Measurements from ENCODE around the gene MRPS10.
"Not testable (repeated sequence)": the region's sequence is repeated elsewhere in the genome, so short reads cannot be mapped to it uniquely, and the experiment has no call there.

Gene MRPS10

GRCh38 chr6:42203183-42203582 is 14.5 kb downstream of the MRPS10 start:
- no peak for DNase-seq

DNA sequence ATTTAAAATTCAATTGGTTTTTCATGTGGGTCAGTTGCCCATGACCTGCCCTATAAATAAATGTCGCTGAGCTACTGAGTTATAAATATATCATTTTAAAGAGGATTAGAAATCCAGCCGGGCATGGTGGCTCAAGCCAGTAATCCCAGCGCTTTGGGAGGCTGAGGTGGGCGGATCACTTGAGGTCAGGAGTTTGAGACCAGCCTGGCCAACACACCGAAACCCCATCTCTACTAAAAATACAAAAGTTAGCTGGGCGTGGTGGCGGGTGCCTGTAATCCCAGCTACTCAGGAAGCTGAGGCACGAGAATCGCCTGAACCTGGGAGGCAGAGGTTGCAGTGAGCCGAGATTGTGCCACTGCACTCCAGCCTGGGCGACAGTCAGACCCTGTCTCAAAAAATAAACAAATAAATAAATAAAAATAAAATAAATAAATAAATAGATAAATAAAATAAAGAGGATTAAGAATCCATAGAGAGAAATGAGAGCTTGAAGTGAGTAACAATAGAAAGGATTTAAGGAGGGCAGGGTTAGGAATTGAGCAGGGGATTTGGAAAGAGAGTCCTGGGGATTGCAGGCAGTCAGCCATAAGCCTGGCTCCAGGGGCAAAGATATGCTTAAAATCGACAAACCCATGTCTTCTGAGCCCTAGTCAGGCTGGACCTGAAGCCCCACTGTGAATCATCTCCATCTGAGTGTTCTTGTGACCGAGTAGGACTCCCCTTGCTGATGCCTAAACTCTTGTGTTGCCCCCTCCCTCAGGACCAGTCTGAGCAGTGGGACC is 15.3 kb downstream of the MRPS10 start:
- not testable (repeated sequence) for DNase-seq

GRCh38 chr6:42201382-42201781 is 16.3 kb downstream of the MRPS10 start:
- DNase-seq: no peak

DNA sequence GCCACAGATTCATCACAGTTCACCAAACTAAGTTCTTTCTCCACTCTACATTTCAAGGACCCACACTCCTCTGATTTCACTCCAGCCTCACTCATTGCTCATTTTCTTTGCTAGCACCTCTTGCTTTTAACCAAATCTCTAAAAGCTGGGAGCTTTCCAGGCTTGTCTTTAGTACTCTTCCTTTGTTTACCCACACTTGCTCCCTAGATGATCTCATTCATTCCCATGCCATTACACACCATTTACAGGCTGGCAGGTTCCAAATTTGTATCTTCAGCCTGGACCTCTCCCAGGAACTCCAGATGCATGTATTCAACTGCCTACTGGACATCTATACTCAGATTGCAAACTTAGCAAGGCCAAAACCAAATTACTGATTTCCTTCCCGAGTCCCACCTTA is 17.6 kb downstream of the MRPS10 start:
- DNase-seq: no peak

DNA sequence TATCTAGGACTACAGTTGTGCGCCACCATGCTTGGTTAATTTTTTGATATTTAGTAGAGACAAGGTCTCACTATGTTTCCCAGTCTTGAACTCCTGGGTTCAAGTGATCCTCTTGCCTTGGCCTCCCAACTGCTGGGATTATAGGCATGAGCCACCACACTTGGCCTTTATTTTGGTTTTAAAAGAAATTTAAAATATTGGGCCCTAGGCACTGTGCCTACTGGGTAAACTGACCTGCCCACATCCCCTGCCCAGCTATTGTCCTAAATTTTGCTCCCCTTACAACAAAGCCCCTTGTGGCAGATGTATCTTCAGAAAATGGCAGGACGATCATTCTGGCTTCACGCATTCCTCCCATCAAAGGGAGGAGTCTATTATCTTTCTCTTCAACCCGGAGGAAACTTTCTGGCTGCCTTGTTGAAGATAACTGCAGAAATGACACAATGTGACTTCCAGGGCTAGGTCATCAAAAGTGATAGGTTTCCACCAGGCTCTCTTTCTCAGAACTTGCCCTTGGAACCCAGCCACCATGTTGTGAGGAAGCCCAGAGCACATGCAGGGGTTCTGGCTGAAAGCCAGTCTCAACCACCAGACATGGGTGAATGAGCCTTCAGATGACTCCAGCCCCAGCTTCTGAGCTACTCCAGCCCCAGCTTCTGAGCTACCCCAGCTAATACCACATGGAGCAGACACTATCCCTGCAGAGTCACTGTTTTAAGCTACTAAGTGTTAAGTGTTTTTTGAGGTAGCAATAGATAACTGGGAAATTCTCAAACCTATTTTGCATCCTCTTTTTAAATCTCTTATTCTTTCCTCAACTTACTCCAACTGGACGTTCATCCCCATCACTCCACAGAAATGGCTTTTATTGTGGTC is 18.3 kb downstream of the MRPS10 start:
- DNase-seq: peak; percentile 84

- DNase-seq: peak; percentile 34
These were observed 19.9 kb downstream of the MRPS10 start for GRCh38 chr6:42197555-42198362.

- DNase-seq: no peak
These were observed 22.2 kb downstream of the MRPS10 start for GRCh38 chr6:42195415-42195814.

- no peak for DNase-seq
These were observed 23.6 kb downstream of the MRPS10 start for GRCh38 chr6:42194056-42194455.

DNA sequence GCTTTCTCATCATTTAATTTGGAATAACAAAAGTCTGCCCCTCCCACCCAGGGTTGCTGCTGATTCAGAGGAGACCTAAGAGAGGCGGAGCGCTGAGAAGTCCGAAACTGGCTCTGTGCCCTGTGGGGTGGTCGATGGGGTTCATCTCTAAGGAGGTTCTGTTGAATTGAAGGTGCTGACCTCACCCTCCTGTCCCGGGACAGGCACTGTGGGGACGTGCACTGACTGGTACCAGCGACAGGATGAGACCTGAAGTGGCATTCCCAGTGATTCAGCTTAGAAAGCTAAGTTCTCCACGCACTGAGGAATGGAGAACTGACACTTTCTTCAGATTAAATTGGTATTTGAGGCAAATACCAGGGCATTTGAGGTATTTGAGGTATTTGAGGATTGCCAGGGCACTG is 24.2 kb downstream of the MRPS10 start:
- no peak for DNase-seq

- not testable (repeated sequence) for DNase-seq
These were observed 25.3 kb downstream of the MRPS10 start for GRCh38 chr6:42192385-42192784.

GRCh38 chr6:42190554-42191183 is 27.0 kb downstream of the MRPS10 start:
- DNase-seq: no peak

GRCh38 chr6:42188406-42188805 is 29.3 kb downstream of the MRPS10 start:
- DNase-seq: no peak

DNA sequence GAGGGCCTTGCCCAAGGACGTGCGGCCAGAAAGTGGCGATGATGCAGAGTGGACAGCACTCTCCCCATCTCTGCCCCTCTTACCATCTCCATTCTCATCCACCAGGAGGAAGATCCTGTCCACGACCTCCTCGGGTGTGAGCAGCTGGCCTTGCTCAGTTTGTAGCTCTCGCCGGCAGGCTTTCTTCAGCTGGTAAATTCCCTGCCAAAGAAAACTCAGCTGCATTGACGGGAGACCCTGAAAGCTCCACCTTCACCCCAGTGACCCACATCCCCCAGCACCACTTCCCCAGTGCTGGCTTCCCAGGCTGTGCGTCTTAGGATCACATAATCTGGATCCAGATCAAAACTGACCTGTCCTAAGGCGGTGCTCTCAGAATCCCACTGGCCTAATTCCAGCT is 32.1 kb downstream of the MRPS10 start:
- DNase-seq: no peak

GRCh38 chr6:42184475-42184874 is 33.2 kb downstream of the MRPS10 start:
- DNase-seq: no peak

GRCh38 chr6:42182101-42182500 is 35.6 kb downstream of the MRPS10 start:
- DNase-seq: no peak

GRCh38 chr6:42179945-42180313 is 37.7 kb downstream of the MRPS10 start:
- DNase-seq: no peak

DNA sequence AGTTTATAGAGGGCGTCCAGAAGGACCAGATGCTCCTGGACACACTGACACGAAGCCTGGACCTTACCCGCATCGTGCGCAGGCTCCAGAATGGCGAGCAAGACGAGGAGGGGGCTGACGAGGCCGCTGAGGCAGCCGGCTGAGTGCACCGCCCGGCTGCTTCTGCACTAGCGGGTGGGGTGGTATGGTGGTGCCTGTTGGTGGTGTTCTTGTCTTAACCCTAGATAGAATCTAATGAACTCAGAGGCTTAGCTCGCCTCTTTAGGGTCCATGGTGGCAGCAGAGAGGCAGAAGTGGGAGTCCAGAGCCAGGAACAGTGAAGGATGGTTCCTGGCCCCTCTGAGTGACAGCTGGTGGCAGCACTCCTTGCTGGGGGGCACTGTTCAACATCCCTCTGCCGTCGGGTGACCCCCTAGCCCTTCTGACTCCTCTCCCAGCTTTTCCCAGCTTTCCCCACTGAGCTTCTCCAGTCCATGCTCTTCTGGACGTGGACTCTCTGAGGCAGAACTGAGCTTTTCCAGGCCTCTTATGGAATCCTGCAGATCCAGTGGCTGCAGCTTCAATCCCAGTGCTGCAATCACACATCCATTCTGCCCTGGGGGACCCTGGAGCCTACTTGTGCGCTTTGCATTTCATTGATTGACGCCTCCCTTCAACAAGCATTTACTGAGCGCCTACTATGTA is 38.3 kb downstream of the MRPS10 start:
- no peak for DNase-seq

GRCh38 chr6:42177514-42178364 is 39.9 kb downstream of the MRPS10 start:
- DNase-seq: no peak

DNA sequence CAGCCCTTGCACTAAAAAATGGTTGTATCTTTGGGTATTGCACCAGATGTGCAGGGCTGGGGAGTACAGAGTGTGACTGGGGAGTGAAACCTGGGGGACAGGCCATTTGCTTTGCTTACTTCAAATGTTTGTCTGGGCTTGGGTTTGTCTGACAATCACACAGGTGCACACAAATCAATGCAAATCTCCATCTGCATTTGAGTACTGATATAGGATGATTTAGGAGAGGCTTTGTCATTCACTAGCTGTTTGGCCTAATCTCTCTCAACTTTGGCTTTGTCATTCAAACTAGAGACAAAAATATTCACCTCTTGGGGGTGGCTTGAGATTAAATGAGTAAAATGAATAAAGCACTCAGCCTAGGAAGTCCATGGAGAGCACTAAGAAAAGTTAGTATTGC is 40.7 kb downstream of the MRPS10 start:
- DNase-seq: no peak

DNA sequence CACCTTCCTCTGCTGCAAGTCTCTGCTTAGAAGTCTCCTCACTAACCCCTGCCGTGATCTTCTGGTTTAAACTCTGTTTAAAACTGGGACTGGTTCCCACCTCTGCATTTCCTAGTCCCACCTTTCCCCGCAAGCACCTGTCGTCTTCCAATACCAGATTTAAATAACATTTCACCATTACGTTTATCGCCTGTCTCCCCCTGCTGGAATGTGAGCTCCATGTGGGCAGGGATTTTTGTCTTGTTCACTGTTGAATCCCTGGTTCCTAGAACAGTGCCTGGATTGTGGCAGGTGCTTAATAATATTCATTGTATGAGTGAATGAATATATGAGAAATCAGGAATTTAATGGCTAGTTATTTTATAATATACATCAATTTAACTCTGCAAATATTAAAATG is 41.8 kb downstream of the MRPS10 start:
- no peak for DNase-seq

DNA sequence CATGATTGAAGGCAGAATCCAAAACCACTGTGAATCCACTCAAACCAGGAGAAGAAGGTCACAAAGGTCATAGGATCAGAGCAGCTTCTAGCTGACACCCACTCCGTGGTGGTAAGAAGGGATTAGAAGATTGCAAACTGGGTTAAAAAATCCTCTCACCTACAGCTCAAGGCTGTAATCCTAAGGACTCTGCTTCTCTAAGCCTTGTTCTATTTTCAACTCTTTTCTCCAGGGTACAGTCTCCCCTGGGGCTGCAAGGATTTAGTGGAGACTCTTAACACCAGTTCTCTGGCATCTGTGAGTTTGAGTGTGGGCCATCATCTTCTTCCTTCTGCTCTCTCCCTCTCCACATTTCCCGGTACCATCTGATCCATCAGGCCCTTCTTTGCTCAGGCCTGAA is 44.6 kb downstream of the MRPS10 start, which contains the start of gene GUCA1A:
TSS of gene GUCA1A (plus strand) at position 264 of the 400 bp plus-strand sequence. CDS start 250 bp downstream, outside the sequence.
- DNase-seq: no peak

Measured in GF-D8 (cell line).